HG02759 (cell line): ENCODE measurements around the gene RAD51B.

Source experiments
- ATAC-seq: cut with Tn5 transposase; IDR thresholded peaks from one replicate; pipeline ENCODE4 v1.9.1; 2021; ENCODE audit warnings: mild to moderate bottlenecking, moderate library complexity; ENCODE audit not compliant: unreplicated experiment

Gene RAD51B

DNA sequence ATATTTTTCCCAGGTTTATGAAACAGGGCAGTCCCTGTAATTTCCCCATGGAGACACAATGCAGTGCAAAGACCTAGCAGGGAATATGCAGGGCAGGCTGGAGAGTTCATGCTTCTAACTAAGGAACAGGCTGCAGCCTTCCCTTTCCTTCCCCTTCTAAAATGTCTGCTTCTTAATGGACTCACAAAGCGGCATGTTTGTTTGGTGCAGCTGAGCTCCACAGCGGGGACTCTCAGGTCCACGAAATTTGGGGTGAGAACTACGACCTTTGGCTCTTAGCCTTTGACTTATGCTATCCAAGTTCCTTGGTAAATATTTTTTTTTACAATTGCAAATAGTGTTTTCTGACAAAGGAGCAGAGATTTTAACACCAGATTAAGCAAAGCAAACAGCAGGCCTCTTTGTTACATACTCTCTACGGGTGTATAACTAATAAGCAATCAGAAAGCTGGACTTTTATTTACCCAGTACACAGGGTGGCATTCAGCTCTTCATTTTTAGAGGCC is 649.7 kb downstream of the RAD51B start:
- no peak for ATAC-seq

DNA sequence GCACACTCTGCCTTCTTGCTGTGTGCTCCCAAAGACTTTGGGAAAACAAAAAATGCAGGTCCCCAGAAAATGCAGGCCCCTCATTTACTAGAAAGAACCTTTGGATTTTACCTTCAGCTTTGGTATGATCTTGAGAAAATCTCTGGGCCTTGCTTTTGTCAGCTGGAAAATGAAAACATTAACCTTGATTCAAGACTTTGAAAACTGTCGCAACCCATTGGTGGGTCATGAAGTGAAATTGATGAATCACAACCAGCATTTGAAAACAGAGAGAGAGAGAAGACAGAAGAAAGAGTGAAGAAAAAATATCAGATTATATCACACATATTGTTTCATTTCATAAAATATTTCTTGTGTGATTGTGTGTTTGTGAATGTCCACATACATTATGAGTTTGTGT is 650.8 kb downstream of the RAD51B start:
- ATAC-seq: no peak

DNA sequence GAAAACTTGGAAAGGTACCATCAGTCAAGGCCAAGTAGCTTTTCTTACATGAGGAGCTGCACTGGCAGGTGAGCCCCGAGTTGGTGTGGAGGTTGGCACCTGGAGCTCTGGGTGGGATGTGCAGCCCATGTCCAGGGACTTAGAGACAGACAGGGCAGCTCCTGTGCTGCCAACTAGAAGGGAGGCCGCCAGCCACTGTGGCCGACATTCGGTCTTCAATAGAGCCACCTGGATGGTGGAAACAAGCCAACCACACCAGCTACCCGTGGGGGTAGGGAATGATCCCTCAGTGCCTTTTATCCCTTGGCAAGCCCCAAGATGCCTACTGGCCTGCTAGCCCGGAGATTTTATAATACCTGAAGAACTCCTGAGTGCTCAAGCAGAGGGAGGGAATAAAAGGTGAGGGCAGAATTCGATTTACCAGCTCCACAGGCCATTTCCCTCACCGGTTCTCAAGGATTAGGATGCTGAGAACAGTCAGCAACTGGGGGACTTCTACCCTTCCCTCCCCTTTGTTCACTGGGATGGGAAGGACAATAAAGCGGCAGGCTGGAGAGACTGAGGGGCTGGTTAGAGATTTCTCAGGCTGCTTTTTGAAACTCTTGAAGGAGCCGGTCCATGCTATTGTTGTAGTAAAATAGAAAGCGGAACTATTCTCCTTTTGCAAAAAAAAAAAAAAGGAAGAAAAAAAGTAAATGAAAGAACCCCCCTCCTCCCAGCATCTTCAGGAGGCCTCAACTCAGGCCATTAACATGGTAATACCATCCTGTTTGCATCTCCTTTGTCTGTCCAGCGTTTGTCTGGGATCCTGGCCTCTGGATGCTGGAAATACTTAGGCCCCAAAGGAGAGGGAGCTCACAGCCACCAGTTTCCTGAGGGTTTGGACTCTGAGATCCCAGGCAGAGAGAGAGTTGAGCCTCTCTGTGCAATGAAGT is 651.7 kb downstream of the RAD51B start:
- peak; percentile 47 for ATAC-seq

DNA sequence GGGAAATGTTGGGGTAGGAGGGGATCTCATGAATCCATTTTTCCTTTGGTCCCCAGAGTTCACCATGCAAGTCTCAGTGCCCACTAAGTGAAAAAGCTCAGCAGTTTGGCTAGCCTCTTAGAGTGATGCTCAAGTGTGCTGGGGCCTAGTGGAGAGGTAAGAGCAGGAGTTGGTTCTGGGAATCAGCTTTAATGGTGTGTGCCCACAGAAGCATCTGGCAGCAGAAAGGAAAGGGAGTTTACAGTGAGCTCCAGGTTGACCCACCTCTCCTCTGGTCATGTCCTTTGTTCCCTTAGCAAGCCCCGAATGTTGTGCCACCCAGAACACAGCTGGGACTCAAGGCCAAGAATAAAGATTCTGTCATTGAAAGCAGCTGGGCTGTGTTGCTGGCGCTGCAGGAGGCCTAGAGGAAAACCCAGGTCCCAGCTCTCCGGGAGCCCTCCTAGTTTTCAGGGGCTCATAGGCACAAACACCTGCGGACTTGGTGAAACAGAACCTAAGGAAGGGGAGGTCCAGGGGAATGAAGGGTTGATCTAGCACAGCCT is 652.5 kb downstream of the RAD51B start:
- ATAC-seq: no peak

DNA sequence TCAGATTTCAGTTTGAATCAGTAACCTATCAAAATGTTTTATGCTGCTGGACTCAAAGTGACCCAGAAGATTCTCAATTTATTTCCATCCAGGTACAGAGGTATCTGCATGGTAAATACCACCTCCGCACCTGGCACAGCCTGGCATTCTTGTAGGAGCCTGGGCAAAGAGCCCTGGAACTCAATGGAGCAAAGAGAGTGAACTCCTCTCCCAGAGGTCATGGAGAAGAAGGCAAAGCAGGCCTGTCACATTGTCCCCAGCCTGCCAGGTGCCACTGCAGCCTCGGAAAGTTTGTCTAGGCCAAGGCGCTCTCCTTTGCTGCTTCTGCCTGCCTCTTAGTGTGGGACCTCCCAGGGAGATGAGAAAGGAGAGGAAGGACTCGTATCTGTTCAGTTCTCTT is 653.5 kb downstream of the RAD51B start:
- ATAC-seq: no peak

DNA sequence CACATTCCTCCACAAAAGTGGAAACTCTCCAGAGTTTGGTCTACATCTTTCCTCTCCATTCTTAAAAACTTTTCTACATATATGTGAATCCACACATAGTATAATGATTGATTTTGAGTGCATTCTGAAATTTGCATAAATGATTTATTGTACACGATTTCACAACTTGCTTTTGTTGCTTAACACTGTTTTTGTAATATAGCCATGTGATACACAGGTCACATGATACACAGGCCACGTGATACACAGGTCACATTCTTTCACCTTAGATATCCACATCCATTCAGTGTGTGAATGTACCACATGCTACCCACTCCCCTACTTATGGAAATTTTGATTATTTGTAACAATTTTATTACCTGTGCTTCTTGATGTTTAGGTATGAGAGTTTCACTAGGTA is 654.2 kb downstream of the RAD51B start:
- no peak for ATAC-seq

DNA sequence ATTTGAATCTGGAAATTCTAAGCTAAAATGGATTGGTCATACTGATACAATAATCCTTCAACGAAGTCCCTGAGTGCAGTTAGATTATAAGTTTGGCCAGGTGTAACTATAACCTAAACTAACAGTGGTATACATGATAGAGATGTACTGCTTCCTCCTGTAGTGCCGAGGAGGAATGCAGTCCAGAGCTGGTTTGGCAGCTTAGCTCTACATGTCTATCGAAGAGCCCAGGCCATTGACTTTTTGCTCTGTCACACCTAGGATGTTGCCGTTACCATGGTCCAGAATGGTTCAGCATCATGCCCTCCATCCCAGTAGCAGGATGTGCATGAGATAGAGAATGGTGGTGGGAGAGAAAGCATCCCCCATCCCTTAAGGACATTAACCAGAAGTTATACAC is 655.2 kb downstream of the RAD51B start:
- no peak for ATAC-seq

DNA sequence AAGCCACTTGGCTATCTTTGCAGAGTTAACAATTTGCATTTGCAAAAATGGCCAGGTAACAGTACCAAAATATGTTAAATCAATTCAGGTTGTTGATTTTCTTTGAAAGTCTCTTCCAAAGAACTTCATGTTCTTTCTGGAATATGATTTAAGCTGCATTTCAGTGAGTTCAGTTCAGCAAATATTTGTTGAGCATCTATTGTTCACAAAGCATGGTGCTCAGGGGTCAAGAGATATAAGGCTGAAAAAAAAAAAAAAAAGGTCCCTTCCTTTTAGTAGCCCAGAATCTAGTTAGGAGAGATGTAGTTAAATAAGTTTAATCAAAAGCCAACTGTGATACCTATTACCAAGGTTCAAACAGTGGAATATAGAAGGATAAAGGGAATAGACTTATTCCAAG is 656.2 kb downstream of the RAD51B start:
- no peak for ATAC-seq

DNA sequence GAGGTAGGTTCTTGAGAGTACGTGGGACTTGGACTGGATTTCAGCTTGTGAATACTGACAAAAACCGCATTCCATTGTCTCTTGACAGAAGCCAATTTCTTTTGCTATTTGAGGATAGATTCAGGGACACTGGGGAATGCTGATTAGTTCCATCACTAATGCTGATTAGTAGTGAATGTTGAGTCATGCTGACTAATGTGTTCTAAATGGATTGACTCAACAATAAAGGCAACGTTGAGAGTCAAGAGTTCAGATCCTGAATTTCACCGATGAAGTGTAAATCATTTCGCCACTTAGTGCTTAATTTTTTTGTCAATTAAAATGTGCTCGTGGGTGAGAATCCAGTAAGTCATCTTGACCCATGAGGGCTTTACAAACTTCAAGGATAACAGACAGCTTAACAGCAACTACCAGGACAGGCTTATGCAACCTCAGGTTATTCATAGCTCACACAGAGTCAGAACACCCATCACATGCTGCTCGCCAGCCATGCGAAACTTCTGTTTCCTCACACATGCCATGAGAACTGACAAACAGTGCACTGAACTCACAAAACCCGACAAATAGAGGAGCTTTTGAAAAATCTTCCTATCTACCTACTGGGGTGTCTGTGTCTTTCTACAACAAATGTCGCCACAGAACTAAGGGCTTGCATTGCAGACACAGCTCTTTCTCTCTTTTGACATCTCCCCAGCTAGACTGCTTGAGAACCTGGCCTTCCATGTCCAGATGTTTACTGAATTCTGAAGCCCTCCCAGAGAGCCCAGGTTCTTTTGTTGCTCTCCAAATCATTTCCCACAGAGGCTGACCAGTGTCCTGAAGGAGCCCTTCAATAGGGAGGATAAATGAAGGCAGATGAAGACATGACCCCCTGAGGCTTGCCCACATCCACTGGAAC is 656.9 kb downstream of the RAD51B start:
- peak; percentile 90 for ATAC-seq

DNA sequence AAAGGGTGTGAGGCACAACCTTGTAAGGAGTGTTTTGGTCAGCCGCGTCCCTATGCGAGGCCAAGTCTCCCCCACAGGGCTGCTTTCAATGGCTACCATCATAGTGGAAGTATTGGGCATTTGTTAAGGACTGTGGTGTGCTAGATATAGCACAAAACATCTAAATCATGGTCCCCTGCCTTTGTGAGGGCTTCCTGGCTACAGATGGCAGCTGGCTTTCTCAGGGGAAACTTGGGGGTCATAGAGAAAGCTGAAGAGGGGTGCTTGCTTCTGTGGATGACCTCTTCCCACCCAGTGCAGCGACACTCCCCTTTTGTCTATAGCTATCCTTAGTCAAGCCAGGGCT is 657.5 kb downstream of the RAD51B start:
- ATAC-seq: no peak

DNA sequence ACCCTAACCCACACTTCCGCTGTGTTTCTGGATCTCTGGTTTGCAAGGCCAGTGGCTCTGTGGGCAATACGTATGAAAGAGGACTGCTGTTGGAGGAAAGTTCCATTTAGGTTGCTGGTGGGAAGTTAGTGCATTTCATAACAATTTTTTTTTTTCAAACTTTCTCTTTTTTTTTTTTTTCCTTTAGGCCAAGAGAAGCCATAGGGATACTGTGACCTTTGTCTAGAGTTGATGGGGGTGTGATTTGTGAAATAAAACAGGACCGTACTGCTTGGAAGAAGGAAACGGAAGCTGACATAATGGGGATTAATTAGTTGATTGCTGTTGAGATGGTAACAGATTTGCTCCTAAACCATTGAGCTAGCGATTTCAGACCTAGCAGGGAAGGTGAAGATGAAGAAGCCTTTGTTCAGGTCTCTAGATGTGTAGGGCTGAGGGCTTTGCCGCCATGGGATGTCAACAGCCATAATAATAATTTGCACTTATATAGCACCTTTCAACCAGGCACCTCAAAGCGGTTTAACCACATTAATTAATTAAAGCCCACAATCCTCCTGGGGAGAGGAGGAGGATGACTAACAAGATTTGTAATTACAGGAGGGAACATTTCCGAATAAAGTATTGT is 658.0 kb downstream of the RAD51B start:
- no peak for ATAC-seq

DNA sequence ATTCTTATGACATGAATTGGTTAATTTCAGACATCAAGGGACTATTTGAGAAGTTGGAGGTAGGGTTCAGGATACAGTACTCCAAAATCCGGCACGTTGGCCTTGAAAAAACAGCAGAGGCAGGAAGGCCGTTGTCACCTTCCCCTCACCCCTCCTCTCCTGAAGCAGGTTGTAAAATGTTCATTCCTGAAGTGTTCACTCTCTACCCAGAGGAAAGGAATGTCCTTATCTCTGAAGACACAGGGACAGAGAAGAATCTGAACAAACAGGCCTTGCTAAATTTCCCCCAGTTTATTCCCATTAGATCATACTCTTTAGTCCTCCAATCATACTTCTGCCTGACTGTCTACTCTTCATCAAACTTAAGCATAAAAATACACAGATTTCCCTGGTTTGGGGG is 659.7 kb downstream of the RAD51B start:
- ATAC-seq: no peak

DNA sequence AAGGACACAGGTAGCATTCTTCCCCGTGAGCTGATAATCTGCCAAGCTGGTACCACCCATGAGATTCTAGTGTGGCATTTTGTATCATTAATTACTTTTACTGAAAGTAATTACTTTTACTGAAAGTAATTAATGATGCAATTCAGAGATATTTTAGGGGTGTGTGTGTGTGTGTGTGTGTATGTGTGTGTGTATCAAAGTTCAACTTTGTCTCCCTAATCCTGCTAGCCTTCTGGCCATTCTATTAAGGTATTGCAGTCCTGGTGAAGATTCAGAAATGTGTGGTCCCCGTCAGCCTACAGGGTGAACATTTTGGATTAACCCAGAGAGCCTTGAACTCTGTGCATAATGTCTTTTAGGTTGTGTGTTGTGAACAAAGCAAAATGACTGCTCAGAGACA is 662.4 kb downstream of the RAD51B start:
- no peak for ATAC-seq

DNA sequence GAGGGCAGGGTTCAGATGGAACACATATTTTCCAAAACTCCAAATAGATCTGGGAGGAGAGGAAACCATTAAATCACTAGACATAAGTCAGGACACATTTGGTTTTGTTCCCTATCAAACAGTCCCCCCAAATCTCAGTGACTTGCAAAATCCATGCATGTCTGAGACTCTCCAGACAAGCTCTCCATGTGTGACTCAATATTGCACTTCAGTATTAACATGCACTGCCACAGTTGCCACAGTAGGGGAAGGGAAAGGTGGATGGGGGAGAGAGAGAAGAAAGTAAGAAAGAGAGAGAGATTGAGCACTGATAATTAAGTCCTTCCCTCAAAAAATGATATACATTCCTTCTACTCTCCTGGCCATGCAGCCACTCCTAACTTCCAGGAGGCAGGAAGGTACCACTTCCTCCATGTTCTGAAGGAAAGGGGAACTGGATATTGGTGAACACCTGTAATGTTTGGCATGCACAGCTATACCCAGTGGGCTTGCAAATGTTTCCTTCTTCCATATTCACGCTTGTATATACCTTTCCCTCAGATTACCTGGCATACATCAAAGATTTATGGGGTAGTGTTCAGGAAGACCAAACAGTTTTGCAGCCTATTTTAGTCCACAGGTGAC is 663.3 kb downstream of the RAD51B start:
- ATAC-seq: no peak

DNA sequence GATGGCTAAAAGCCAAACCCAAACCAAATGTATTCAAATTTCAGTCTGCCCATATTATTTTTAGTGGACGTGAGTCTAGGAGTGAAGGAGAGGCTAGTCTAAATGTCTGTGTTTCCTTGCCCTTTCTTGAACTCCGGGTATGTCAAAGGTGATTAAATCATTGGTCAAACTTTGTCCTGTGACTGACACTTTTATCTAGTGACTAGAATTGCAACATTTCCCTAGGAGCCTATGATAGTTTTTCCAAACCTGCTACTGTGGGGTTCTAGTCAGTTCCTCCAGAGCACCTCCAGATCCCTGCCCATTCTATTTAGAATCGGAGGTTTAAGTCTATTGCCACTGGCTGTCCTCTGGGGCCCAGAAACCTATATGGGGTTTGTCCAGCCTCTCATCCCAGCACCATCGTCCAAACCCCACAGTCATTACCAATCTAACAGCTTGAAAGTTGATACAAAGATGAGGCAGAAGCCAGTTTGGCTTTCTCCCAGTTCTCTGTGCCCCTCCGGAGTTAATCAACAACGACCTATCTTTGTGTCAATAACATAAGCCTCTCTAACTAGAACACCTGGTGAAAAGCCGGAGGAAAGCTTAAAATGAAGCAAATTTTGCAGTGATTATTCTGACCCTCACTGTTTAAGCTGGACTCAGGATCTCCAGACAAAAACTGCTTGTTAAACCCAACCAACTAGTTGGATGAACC is 666.6 kb downstream of the RAD51B start:
- no peak for ATAC-seq

DNA sequence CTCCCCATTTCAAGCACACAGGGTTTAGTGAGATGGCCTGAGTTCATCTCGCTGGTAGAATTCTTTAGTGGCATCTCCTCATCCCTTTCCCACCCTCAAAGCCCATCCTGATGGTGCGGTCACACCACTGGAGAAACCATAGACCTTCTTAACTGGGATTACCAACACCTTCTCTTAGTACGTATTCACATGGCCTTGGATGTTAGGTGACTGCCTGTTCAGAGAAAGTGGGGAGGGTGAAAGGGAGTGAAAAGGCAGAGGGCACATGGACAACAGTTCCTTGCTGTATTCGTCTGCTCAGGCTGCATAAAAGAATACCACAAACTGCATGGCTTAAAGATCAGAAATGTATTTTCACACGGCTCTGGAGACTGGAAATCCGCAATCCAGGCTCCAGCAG is 667.2 kb downstream of the RAD51B start:
- ATAC-seq: no peak

DNA sequence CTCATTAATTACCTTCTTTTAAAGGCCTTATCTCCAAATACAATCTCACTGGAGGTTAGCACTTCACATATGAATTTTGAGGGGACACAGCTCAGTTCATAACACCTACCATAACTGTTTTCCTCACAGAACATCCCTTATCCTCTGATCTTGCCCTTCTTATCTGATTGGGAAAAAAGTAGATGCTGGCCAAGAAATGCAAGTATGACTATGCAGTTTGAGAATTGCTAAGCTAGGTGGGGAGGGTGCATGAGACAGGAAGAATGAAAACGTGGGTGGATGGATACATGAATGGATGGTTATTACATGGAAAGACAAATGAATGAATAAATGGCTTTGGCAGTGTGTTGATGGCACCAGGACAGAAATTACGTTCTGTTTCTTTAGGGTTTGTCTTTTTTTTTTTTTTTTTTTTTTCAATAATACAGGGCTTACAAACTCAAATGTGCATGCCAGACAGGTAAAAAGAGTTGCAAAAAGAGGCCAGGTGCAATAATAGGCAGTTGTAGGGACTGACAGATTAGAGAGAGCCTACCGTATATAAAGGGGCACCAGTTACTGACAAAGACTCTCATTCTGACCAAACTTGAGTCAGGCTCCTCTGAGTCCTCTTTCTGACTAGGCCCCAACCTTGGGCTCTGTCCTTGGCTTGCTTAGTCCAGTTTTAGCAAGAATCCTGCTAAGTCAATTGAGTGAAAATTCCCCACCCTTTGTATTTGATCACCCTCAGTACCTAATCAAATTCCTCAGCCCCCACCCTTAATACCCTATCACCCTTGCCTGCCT is 668.4 kb downstream of the RAD51B start:
- no peak for ATAC-seq

DNA sequence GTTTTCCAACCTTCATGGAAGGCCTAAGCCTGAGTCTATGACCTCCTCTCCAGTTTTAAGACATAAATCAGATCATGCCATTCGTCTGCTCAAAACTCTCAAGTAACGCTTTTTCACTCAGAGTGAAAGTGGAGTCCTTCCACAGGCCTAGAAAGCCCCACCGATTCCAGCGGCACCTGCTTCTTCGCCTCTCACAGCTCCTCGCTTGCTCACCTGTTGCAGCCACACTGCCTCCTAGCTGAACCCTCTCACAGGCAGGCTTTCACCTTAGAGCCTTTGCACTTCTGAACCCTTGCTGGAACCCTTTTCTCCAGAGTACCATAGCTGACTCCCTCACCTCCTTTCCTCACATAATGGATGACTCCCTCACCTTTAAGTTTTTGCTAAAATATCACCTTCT is 672.2 kb downstream of the RAD51B start:
- ATAC-seq: no peak
